DOHH2 (cell line): ENCODE results near the gene TMSB10.

ENCODE experiments used
- H3F3A ChIP-seq: fragments of 200-600 bp; sonication (generic), shearing (Covaris generic); 2 replicates; pipeline ENCODE4 v1.6.0; 2016; ENCODE audit warnings: antibody characterized with exemption, mild to moderate bottlenecking; ENCODE audit not compliant: control insufficient read depth, insufficient read depth
- H3K27ac ChIP-seq: fragments of 200-600 bp; sonication (generic); 2 replicates; pipeline ENCODE4 v1.5.1; 2014; ENCODE audit warnings: low read depth, mild to moderate bottlenecking, low read length, moderate library complexity
- H3K27me3 ChIP-seq: fragments of 200-600 bp; sonication (generic); 2 replicates; pipeline ENCODE4 v1.6.1; 2014; ENCODE audit warnings: mild to moderate bottlenecking, low read length, mixed read lengths; ENCODE audit not compliant: control insufficient read depth
- H3K36me3 ChIP-seq: fragments of 200-600 bp; sonication (generic); 2 replicates; pipeline ENCODE4 v1.6.1; 2014; ENCODE audit warnings: mild to moderate bottlenecking, low read length, moderate library complexity, mixed read lengths; ENCODE audit not compliant: control insufficient read depth
- H3K4me1 ChIP-seq: fragments of 200-600 bp; sonication (generic); 2 replicates; pipeline ENCODE4 v1.6.1; 2014; ENCODE audit warnings: mild to moderate bottlenecking, low read length, mixed read lengths; ENCODE audit not compliant: control insufficient read depth
- H3K4me2 ChIP-seq: fragments of 200-600 bp; sonication (generic); 2 replicates; pipeline ENCODE4 v1.6.0; 2014; ENCODE audit warnings: mild to moderate bottlenecking, low read length, moderate library complexity
- H3K4me3 ChIP-seq: fragments of 200-600 bp; sonication (generic); 2 replicates; pipeline ENCODE4 v1.5.1; 2014; ENCODE audit warnings: mild to moderate bottlenecking, low read length, mixed read lengths
- H3K79me2 ChIP-seq: fragments of 200-600 bp; sonication (generic); 2 replicates; pipeline ENCODE4 v1.6.1; 2014; ENCODE audit warnings: mild to moderate bottlenecking, low read length, mixed read lengths; ENCODE audit not compliant: control insufficient read depth
- H3K9me2 ChIP-seq: fragments of 200-600 bp; sonication (generic); replicated peaks from 2 replicates; pipeline ENCODE4 v1.6.1; 2014; ENCODE audit warnings: mild to moderate bottlenecking, low read length, mixed read lengths; ENCODE audit not compliant: control insufficient read depth
- H3K9me3 ChIP-seq: fragments of 200-600 bp; sonication (generic); 2 replicates; pipeline ENCODE4 v1.6.1; 2014; ENCODE audit warnings: antibody characterized with exemption, low read length, mixed read lengths; ENCODE audit not compliant: control insufficient read depth, insufficient read depth
- H4K20me1 ChIP-seq: fragments of 200-600 bp; sonication (generic); 2 replicates; pipeline ENCODE4 v1.6.0; 2014; ENCODE audit warnings: low read depth, mild to moderate bottlenecking, antibody characterized with exemption, low read length, moderate library complexity; ENCODE audit not compliant: control insufficient read depth, insufficient read depth
- EZH2phosphoT487 ChIP-seq: fragments of 200-600 bp; sonication (generic); IDR thresholded peaks from 2 replicates; pipeline ENCODE4 v1.6.1; 2017; ENCODE audit warnings: borderline replicate concordance, mild to moderate bottlenecking, antibody characterized with exemption, low read length, moderate library complexity, mixed read lengths
- TF ChIP-seq, protein P1 (sequence below): fragments of 200-600 bp; sonication (generic); IDR thresholded peaks from one replicate; pipeline ENCODE4 v1.5.1; 2014; ENCODE audit warnings: antibody characterized with exemption, mild to moderate bottlenecking, low read depth, low read length; ENCODE audit not compliant: poor library complexity, severe bottlenecking

Gene TMSB10

GRCh38 chr2:84900971-84901370, 4.5 kb upstream of the TMSB10 start:
- peaks cover 37% of the 10 kb centered on the region for H3K4me1 ChIP-seq
- no peak overlapping the region for H3K27ac ChIP-seq
- peaks cover 4% of the 10 kb centered on the region for H3K36me3 ChIP-seq
- H3K9me2 ChIP-seq = no peaks in the 10 kb centered on the region
- H3K27me3 ChIP-seq = peaks cover 4% of the 10 kb centered on the region; the same call in 1 of the 2 replicates
- no peak overlapping the region for H3K4me3 ChIP-seq
- no peaks in the 10 kb centered on the region for H4K20me1 ChIP-seq
- H3K79me2 ChIP-seq = peaks cover 8% of the 10 kb centered on the region
- no peak overlapping the region for H3K4me2 ChIP-seq
- H3K9me3 ChIP-seq = no peaks in the 10 kb centered on the region
- H3F3A ChIP-seq = peaks cover 10% of the 10 kb centered on the region
- TF ChIP-seq, protein P1, sequence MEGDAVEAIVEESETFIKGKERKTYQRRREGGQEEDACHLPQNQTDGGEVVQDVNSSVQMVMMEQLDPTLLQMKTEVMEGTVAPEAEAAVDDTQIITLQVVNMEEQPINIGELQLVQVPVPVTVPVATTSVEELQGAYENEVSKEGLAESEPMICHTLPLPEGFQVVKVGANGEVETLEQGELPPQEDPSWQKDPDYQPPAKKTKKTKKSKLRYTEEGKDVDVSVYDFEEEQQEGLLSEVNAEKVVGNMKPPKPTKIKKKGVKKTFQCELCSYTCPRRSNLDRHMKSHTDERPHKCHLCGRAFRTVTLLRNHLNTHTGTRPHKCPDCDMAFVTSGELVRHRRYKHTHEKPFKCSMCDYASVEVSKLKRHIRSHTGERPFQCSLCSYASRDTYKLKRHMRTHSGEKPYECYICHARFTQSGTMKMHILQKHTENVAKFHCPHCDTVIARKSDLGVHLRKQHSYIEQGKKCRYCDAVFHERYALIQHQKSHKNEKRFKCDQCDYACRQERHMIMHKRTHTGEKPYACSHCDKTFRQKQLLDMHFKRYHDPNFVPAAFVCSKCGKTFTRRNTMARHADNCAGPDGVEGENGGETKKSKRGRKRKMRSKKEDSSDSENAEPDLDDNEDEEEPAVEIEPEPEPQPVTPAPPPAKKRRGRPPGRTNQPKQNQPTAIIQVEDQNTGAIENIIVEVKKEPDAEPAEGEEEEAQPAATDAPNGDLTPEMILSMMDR = no peak
- no peak for TF ChIP-seq EZH2phosphoT487

DNA sequence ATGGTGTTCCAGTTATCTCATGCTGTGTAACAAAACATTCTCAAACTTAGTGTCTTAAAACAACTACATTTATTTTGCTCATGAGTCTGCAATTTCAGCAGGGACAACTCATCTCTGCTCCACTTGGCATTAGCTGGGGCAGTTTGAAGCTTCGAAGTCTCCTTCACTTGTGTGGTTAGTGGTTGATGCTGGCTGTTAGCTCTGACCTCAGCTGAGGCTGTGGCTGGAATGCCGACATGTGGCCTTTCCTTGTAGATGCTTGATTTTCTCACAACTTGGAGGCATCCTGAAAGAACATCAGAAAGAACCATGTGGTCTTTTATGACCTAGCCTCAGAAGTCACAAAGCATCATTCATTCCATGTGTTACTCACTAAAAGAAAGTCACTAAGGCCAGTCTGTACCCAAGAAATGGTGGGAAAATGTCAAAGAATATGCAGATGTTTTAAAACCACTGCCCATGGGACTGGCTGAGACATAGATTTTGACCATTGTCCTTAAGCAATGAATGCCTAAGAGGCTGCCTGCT, 3.8 kb upstream of the TMSB10 start:
- H3K9me2 ChIP-seq = no peaks in the 10 kb centered on the region
- no peaks in the 10 kb centered on the region for H3K9me3 ChIP-seq
- H3K27ac ChIP-seq = no peak overlapping the region
- peaks cover 11% of the 10 kb centered on the region for H3K36me3 ChIP-seq
- no peak overlapping the region for H3K4me2 ChIP-seq
- H3F3A ChIP-seq = peaks cover 8% of the 10 kb centered on the region
- H3K79me2 ChIP-seq = peaks cover 15% of the 10 kb centered on the region
- H3K4me1 ChIP-seq = peaks cover 31% of the 10 kb centered on the region
- peaks cover 4% of the 10 kb centered on the region; the same call in 1 of the 2 replicates for H3K27me3 ChIP-seq
- peaks cover 2% of the 10 kb centered on the region; the same call in 1 of the 2 replicates for H4K20me1 ChIP-seq
- H3K4me3 ChIP-seq = no peak overlapping the region
- TF ChIP-seq, protein P1 = no peak
- TF ChIP-seq EZH2phosphoT487 = no peak

DNA sequence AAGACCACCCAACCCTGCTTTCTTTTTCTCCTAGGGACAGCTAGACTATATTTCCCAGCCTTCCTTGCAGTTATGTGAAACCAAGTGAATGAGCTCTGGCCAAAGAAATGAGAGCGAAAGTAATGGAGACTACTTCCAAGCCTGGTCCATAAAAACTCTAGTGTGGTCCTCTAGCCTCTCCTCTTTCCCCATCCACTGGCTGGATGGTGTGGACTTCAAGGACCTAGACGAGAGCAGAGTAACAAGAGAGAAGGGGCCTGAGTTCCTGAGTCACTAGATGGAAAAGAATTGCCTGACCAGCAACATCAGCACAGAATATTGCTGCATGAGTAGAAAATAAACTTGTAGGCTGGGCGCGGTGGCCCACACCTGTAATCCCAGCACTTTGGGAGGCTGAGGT, 2.9 kb upstream of the TMSB10 start:
- H3K4me1 ChIP-seq = peaks cover 31% of the 10 kb centered on the region

More for the DNA sequence above, 2.9 kb upstream of the TMSB10 start:
- peaks cover 4% of the 10 kb centered on the region; the same call in 1 of the 2 replicates for H3K27me3 ChIP-seq
- no peak for TF ChIP-seq EZH2phosphoT487
- TF ChIP-seq, protein P1 = no peak
- H3K27ac ChIP-seq = no peak overlapping the region
- no peaks in the 10 kb centered on the region for H3K9me3 ChIP-seq
- no peaks in the 10 kb centered on the region for H3K9me2 ChIP-seq
- peaks cover 8% of the 10 kb centered on the region; the same call in 1 of the 2 replicates for H4K20me1 ChIP-seq
- H3K79me2 ChIP-seq = peaks cover 24% of the 10 kb centered on the region
- no peak overlapping the region for H3K4me2 ChIP-seq
- H3F3A ChIP-seq = peaks cover 15% of the 10 kb centered on the region
- H3K4me3 ChIP-seq = no peak overlapping the region
- H3K36me3 ChIP-seq = peaks cover 20% of the 10 kb centered on the region
